HepG2 (cell line): Measurements from ENCODE around the gene ASXL1. TPM values are rescaled to one million over a fixed set of nuclear protein-coding genes. Genes with fewer than 3 reads are reported as not detected.

ENCODE experiments used
- CCAR2 ChIP-seq: fragments of 200-400 bp; formaldehyde crosslinking; optimal IDR thresholded peaks from 2 replicates; pipeline ENCODE3; 2018; ENCODE audit warnings: low read depth, mild to moderate bottlenecking, low read length, moderate library complexity
- FOXK1 ChIP-seq: sonication (generic); formaldehyde crosslinking; IDR thresholded peaks from 2 replicates; pipeline ENCODE4 v1.4.0; 2020; ENCODE audit warnings: low read depth, missing genetic modification reagents, borderline replicate concordance
- MXD4 ChIP-seq: IDR thresholded peaks from 2 replicates; pipeline ENCODE4 v1.6.1; 2016; ENCODE audit warnings: mild to moderate bottlenecking, missing biosample characterization, missing genetic modification reagents
- PAWR ChIP-seq: sonication (generic); formaldehyde crosslinking; IDR thresholded peaks from 2 replicates; pipeline ENCODE4 v1.4.0; 2020; ENCODE audit warnings: missing genetic modification reagents, mild to moderate bottlenecking, borderline replicate concordance
- SOX5 ChIP-seq: IDR thresholded peaks from 2 replicates; pipeline ENCODE4 v1.6.1; 2016; ENCODE audit warnings: borderline replicate concordance
- SRY ChIP-seq: sonication (generic); formaldehyde crosslinking; IDR thresholded peaks from 2 replicates; pipeline ENCODE4 v1.8.0; 2022; ENCODE audit warnings: mild to moderate bottlenecking, missing genetic modification reagents
- SSRP1 ChIP-seq: IDR thresholded peaks from 2 replicates; pipeline ENCODE4 v1.6.1; 2016; ENCODE audit warnings: control low read depth
- TP53 ChIP-seq: sonication (generic); formaldehyde crosslinking; conservative IDR thresholded peaks from 2 replicates; pipeline ENCODE4 v1.4.0; 2020; ENCODE audit warnings: missing genetic modification reagents
- YEATS4 ChIP-seq: sonication (generic); formaldehyde crosslinking; IDR thresholded peaks from 2 replicates; pipeline ENCODE4 v1.4.0; 2020; ENCODE audit warnings: missing genetic modification reagents, borderline replicate concordance
- ZFP36L1 ChIP-seq: sonication (generic); formaldehyde crosslinking; IDR thresholded peaks from 2 replicates; pipeline ENCODE4 v1.8.0; 2022; ENCODE audit warnings: mild to moderate bottlenecking, missing genetic modification reagents, moderate library complexity
- ZNF235 ChIP-seq: sonication (generic); formaldehyde crosslinking; IDR thresholded peaks from 2 replicates; pipeline ENCODE4 v1.8.1; 2023; ENCODE audit warnings: mild to moderate bottlenecking, missing genetic modification reagents, borderline replicate concordance
- ZNF260 ChIP-seq: sonication (generic); formaldehyde crosslinking; IDR thresholded peaks from 2 replicates; pipeline ENCODE4 v1.4.0; 2020; ENCODE audit warnings: missing genetic modification reagents, low read depth, mild to moderate bottlenecking, borderline replicate concordance
- ZNF549 ChIP-seq: sonication (generic); formaldehyde crosslinking; IDR thresholded peaks from 2 replicates; pipeline ENCODE4 v1.5.0; 2020; ENCODE audit warnings: missing genetic modification reagents
- ZNF709 ChIP-seq: sonication (generic); formaldehyde crosslinking; IDR thresholded peaks from 2 replicates; pipeline ENCODE4 v1.5.0; 2020; ENCODE audit warnings: mild to moderate bottlenecking, missing genetic modification reagents
- ZNF713 ChIP-seq: sonication (generic); formaldehyde crosslinking; IDR thresholded peaks from 2 replicates; pipeline ENCODE4 v1.4.0; 2020; ENCODE audit warnings: mild to moderate bottlenecking, missing genetic modification reagents
- polyA plus RNA-seq, 8 experiments: library from polyadenylated mRNA; depleted of rRNA in 3 of 8; stranded (reverse) in 7 of 8; unstranded in 1 of 8; fragments of >200 nt; fragmentation: Illumina TruSeq in 4 of 8; extraction: Trizol in 4 of 8; gene quantifications; 2 replicates each; pipeline versions ENCODE4 v1.2.1 to v1.2.3, GENCODE V29; 2011 to 2016; ENCODE audit warnings: low read depth in 4 of 8, missing spikeins in 1 of 8, mixed read lengths in 1 of 8; ENCODE audit not compliant: insufficient read depth in 1 of 8
- total RNA-seq, 5 experiments: library from RNA; depleted of rRNA; stranded (reverse); fragments of >200 nt; fragmentation: Illumina TruSeq; extraction: Trizol; gene quantifications; 2 replicates each; pipeline ENCODE4 v1.2.3, GENCODE V29; 2016; ENCODE audit warnings: low read depth in 1 of 5
- TF ChIP-seq, protein P1 (sequence below): sonication (generic); formaldehyde crosslinking; IDR thresholded peaks from 2 replicates; pipeline ENCODE4 v1.4.0; 2020; ENCODE audit warnings: mild to moderate bottlenecking, missing genetic modification reagents
- TF ChIP-seq, protein P2 (sequence below): sonication (generic); formaldehyde crosslinking; conservative IDR thresholded peaks from 2 replicates; pipeline ENCODE4 v1.8.1; 2023; ENCODE audit warnings: missing genetic modification reagents
- TF ChIP-seq, protein P3 (sequence below): sonication (generic); formaldehyde crosslinking; IDR thresholded peaks from 2 replicates; pipeline ENCODE4 v1.8.0; 2022; ENCODE audit warnings: mild to moderate bottlenecking, missing genetic modification reagents, moderate library complexity
- TF ChIP-seq, protein P4 (sequence below): sonication (generic); formaldehyde crosslinking; IDR thresholded peaks from 2 replicates; pipeline ENCODE4 v1.4.0; 2020; ENCODE audit warnings: mild to moderate bottlenecking, missing genetic modification reagents
- TF ChIP-seq, protein P5 (sequence below): sonication (generic); formaldehyde crosslinking; IDR thresholded peaks from 2 replicates; pipeline ENCODE4 v1.5.0; 2020; ENCODE audit warnings: missing genetic modification reagents

The ASXL1 gene
- total and polyA plus RNA-seq, 2 of the 13 experiments (the other 11 are each of a cell fraction or from before 2014, with no cell fraction given) = 62.1 to 74.8 TPM

DNA sequence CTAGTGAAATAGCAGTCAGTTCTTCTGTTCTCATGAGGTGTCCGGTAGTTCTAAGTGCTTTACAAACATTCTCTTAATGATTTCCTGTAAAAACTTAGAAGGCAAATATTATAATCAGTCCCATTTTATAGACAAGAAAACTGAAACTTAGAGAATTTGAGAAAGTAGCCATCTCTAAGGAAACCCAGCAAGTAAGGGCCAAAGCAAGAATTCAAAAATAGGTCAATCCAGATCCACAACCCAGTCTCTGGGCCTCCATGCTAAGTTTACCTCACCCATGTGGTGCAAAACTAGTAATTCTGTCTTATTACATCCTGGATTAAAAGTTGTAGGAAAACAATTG, 27.6 kb upstream of the ASXL1 start (continued):
- no peak for TF ChIP-seq MXD4 (CRISPR knock-in tag)
- TF ChIP-seq CCAR2 = no peak
- no peak for TF ChIP-seq TP53 (CRISPR knock-in tag)
- TF ChIP-seq PAWR (CRISPR knock-in tag) = no peak
- 0 out of 2 replicates have a peak, but pooled peaks have one; percentile 20 for TF ChIP-seq ZFP36L1 (CRISPR knock-in tag)
- no peak for TF ChIP-seq ZNF549 (CRISPR knock-in tag)
- TF ChIP-seq SSRP1 (CRISPR knock-in tag) = peak; percentile 94
- no peak for TF ChIP-seq YEATS4 (CRISPR knock-in tag)
- TF ChIP-seq ZNF260 (CRISPR knock-in tag) = no peak
- TF ChIP-seq, protein P1, sequence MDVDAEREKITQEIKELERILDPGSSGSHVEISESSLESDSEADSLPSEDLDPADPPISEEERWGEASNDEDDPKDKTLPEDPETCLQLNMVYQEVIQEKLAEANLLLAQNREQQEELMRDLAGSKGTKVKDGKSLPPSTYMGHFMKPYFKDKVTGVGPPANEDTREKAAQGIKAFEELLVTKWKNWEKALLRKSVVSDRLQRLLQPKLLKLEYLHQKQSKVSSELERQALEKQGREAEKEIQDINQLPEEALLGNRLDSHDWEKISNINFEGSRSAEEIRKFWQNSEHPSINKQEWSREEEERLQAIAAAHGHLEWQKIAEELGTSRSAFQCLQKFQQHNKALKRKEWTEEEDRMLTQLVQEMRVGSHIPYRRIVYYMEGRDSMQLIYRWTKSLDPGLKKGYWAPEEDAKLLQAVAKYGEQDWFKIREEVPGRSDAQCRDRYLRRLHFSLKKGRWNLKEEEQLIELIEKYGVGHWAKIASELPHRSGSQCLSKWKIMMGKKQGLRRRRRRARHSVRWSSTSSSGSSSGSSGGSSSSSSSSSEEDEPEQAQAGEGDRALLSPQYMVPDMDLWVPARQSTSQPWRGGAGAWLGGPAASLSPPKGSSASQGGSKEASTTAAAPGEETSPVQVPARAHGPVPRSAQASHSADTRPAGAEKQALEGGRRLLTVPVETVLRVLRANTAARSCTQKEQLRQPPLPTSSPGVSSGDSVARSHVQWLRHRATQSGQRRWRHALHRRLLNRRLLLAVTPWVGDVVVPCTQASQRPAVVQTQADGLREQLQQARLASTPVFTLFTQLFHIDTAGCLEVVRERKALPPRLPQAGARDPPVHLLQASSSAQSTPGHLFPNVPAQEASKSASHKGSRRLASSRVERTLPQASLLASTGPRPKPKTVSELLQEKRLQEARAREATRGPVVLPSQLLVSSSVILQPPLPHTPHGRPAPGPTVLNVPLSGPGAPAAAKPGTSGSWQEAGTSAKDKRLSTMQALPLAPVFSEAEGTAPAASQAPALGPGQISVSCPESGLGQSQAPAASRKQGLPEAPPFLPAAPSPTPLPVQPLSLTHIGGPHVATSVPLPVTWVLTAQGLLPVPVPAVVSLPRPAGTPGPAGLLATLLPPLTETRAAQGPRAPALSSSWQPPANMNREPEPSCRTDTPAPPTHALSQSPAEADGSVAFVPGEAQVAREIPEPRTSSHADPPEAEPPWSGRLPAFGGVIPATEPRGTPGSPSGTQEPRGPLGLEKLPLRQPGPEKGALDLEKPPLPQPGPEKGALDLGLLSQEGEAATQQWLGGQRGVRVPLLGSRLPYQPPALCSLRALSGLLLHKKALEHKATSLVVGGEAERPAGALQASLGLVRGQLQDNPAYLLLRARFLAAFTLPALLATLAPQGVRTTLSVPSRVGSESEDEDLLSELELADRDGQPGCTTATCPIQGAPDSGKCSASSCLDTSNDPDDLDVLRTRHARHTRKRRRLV = no peak
- TF ChIP-seq ZNF709 (CRISPR knock-in tag) = no peak
- TF ChIP-seq, protein P2, sequence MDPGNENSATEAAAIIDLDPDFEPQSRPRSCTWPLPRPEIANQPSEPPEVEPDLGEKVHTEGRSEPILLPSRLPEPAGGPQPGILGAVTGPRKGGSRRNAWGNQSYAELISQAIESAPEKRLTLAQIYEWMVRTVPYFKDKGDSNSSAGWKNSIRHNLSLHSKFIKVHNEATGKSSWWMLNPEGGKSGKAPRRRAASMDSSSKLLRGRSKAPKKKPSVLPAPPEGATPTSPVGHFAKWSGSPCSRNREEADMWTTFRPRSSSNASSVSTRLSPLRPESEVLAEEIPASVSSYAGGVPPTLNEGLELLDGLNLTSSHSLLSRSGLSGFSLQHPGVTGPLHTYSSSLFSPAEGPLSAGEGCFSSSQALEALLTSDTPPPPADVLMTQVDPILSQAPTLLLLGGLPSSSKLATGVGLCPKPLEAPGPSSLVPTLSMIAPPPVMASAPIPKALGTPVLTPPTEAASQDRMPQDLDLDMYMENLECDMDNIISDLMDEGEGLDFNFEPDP (CRISPR knock-in tag) = no peak
- TF ChIP-seq SRY (CRISPR knock-in tag) = no peak
- TF ChIP-seq SOX5 (CRISPR knock-in tag) = no peak
- TF ChIP-seq ZNF713 (CRISPR knock-in tag) = no peak
- TF ChIP-seq, protein P3, sequence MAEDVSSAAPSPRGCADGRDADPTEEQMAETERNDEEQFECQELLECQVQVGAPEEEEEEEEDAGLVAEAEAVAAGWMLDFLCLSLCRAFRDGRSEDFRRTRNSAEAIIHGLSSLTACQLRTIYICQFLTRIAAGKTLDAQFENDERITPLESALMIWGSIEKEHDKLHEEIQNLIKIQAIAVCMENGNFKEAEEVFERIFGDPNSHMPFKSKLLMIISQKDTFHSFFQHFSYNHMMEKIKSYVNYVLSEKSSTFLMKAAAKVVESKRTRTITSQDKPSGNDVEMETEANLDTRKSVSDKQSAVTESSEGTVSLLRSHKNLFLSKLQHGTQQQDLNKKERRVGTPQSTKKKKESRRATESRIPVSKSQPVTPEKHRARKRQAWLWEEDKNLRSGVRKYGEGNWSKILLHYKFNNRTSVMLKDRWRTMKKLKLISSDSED (CRISPR knock-in tag) = no peak
- TF ChIP-seq, protein P4, sequence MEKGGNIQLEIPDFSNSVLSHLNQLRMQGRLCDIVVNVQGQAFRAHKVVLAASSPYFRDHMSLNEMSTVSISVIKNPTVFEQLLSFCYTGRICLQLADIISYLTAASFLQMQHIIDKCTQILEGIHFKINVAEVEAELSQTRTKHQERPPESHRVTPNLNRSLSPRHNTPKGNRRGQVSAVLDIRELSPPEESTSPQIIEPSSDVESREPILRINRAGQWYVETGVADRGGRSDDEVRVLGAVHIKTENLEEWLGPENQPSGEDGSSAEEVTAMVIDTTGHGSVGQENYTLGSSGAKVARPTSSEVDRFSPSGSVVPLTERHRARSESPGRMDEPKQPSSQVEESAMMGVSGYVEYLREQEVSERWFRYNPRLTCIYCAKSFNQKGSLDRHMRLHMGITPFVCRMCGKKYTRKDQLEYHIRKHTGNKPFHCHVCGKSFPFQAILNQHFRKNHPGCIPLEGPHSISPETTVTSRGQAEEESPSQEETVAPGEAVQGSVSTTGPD (CRISPR knock-in tag) = no peak
- no peak for TF ChIP-seq FOXK1
- TF ChIP-seq, protein P5, sequence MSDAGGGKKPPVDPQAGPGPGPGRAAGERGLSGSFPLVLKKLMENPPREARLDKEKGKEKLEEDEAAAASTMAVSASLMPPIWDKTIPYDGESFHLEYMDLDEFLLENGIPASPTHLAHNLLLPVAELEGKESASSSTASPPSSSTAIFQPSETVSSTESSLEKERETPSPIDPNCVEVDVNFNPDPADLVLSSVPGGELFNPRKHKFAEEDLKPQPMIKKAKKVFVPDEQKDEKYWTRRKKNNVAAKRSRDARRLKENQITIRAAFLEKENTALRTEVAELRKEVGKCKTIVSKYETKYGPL = no peak
- TF ChIP-seq ZNF235 (CRISPR knock-in tag) = no peak
